Stomach smooth muscle (tissue), 2 donors: ENCODE data around the gene MCC.

Source experiments
- H3K27ac ChIP-seq: one replicate; pipeline ENCODE4 v1.7.0; 2013; ENCODE audit warnings: mild to moderate bottlenecking, low read length, inconsistent platforms
- H3K27me3 ChIP-seq, 2 donors: one replicate each; pipeline ENCODE4 v1.7.0; 2013; ENCODE audit warnings: low read length in 2 of 2; ENCODE audit not compliant: insufficient read depth in 2 of 2, control insufficient read depth in 1 of 2
- H3K36me3 ChIP-seq, 2 donors: one replicate each; pipeline ENCODE4 v1.7.0; 2013; ENCODE audit warnings: low read length in 2 of 2; ENCODE audit not compliant: control insufficient read depth in 2 of 2, insufficient read depth in 2 of 2
- H3K4me1 ChIP-seq: one replicate; pipeline ENCODE4 v1.7.0; 2013; ENCODE audit warnings: low read length; ENCODE audit not compliant: control insufficient read depth, insufficient read depth
- H3K4me3 ChIP-seq, 2 donors: one replicate each; pipeline ENCODE4 v1.7.0; 2013; ENCODE audit warnings: low read length in 2 of 2
- H3K9ac ChIP-seq, 2 donors: one replicate each; pipeline ENCODE4 v1.7.0; 2013; ENCODE audit warnings: low read length in 2 of 2, mild to moderate bottlenecking in 1 of 2
- H3K9me3 ChIP-seq, 2 donors: one replicate each; pipeline ENCODE4 v1.7.0; 2013; ENCODE audit warnings: low read length in 2 of 2; ENCODE audit not compliant: control insufficient read depth in 2 of 2
- donor health status: healthy.
- donor health status: Pancreatic carcinoma.

The MCC gene

GRCh38 chr5:113202746-113203716, 285.2 kb downstream of the MCC start:
- Histone ChIP-seq H3K36me3 (no peaks in the 10 kb centered on the region), H3K4me1 (peaks cover 8% of the 10 kb centered on the region), H3K27me3 (no peaks in the 10 kb centered on the region), H3K9me3 (no peaks in the 10 kb centered on the region), H3K4me3 (peak overlapping the region in 1 of 2 donors; percentile 8), H3K27ac (no peak overlapping the region), H3K9ac (no peak overlapping the region)

GRCh38 chr5:113202287-113202686, 286.0 kb downstream of the MCC start:
- peaks cover 8% of the 10 kb centered on the region for H3K4me1 ChIP-seq
- no peaks in the 10 kb centered on the region for H3K9me3 ChIP-seq
- no peak overlapping the region for H3K4me3 ChIP-seq
- H3K27ac ChIP-seq: no peak overlapping the region
- no peak overlapping the region for H3K9ac ChIP-seq
- no peaks in the 10 kb centered on the region for H3K36me3 ChIP-seq
- H3K27me3 ChIP-seq: no peaks in the 10 kb centered on the region

GRCh38 chr5:113201715-113202114, 286.5 kb downstream of the MCC start:
- Histone ChIP-seq H3K27me3 (no peaks in the 10 kb centered on the region), H3K27ac (no peak overlapping the region), H3K4me3 (no peak overlapping the region), H3K9me3 (no peaks in the 10 kb centered on the region), H3K4me1 (peaks cover 8% of the 10 kb centered on the region), H3K9ac (no peak overlapping the region), H3K36me3 (no peaks in the 10 kb centered on the region)

GRCh38 chr5:113199122-113199905, 288.9 kb downstream of the MCC start:
- H3K36me3 ChIP-seq: peaks cover 0 to 5% of the 10 kb centered on the region in 2 donors
- no peak overlapping the region for H3K9ac ChIP-seq
- no peak overlapping the region for H3K27ac ChIP-seq
- peaks cover 11% of the 10 kb centered on the region for H3K4me1 ChIP-seq
- no peaks in the 10 kb centered on the region for H3K27me3 ChIP-seq
- no peak overlapping the region for H3K4me3 ChIP-seq
- no peaks in the 10 kb centered on the region for H3K9me3 ChIP-seq

- peaks cover 0 to 9% of the 10 kb centered on the region in 2 donors for H3K9me3 ChIP-seq
- no peaks in the 10 kb centered on the region for H3K27me3 ChIP-seq
- peaks cover 0 to 5% of the 10 kb centered on the region in 2 donors for H3K36me3 ChIP-seq
- peaks cover 6% of the 10 kb centered on the region for H3K4me1 ChIP-seq
- no peak overlapping the region for H3K9ac ChIP-seq
- H3K4me3 ChIP-seq: no peak overlapping the region
- H3K27ac ChIP-seq: no peak overlapping the region
Measured at GRCh38 chr5:113197456-113198200, 290.6 kb downstream of the MCC start.

GRCh38 chr5:113195771-113196170, 292.5 kb downstream of the MCC start:
- peaks cover 0 to 5% of the 10 kb centered on the region in 2 donors for H3K36me3 ChIP-seq
- H3K27me3 ChIP-seq: no peaks in the 10 kb centered on the region
- no peak overlapping the region for H3K9ac ChIP-seq
- peaks cover 0 to 9% of the 10 kb centered on the region in 2 donors for H3K9me3 ChIP-seq
- H3K4me3 ChIP-seq: no peak overlapping the region
- no peak overlapping the region for H3K27ac ChIP-seq
- H3K4me1 ChIP-seq: peaks cover 6% of the 10 kb centered on the region

GRCh38 chr5:113195251-113195650, 293.0 kb downstream of the MCC start:
- Histone ChIP-seq H3K4me1 (peaks cover 6% of the 10 kb centered on the region), H3K27me3 (no peaks in the 10 kb centered on the region)

GRCh38 chr5:113194591-113194990, 293.7 kb downstream of the MCC start:
- peaks cover 6% of the 10 kb centered on the region for H3K4me1 ChIP-seq
- peaks cover 0 to 9% of the 10 kb centered on the region in 2 donors for H3K9me3 ChIP-seq
- peaks cover 0 to 5% of the 10 kb centered on the region in 2 donors for H3K36me3 ChIP-seq
- no peaks in the 10 kb centered on the region for H3K27me3 ChIP-seq
- no peak overlapping the region for H3K9ac ChIP-seq
- no peak overlapping the region for H3K4me3 ChIP-seq
- H3K27ac ChIP-seq: no peak overlapping the region

More at GRCh38 chr5:113195251-113195650, 293.0 kb downstream of the MCC start:
- peaks cover 0 to 5% of the 10 kb centered on the region in 2 donors for H3K36me3 ChIP-seq
- H3K9ac ChIP-seq: no peak overlapping the region
- H3K9me3 ChIP-seq: peaks cover 0 to 9% of the 10 kb centered on the region in 2 donors
- H3K4me3 ChIP-seq: no peak overlapping the region
- H3K27ac ChIP-seq: no peak overlapping the region

GRCh38 chr5:113194125-113194524, 294.1 kb downstream of the MCC start:
- Histone ChIP-seq H3K27me3 (no peaks in the 10 kb centered on the region), H3K4me3 (no peak overlapping the region)

GRCh38 chr5:113193311-113193978, 294.8 kb downstream of the MCC start:
- H3K36me3 ChIP-seq: peaks cover 0 to 5% of the 10 kb centered on the region in 2 donors
- H3K27me3 ChIP-seq: no peaks in the 10 kb centered on the region
- peaks cover 3% of the 10 kb centered on the region for H3K4me1 ChIP-seq
- H3K9me3 ChIP-seq: peaks cover 0 to 9% of the 10 kb centered on the region in 2 donors
- no peak overlapping the region for H3K4me3 ChIP-seq
- no peak overlapping the region for H3K9ac ChIP-seq
- H3K27ac ChIP-seq: no peak overlapping the region

More at GRCh38 chr5:113194125-113194524, 294.1 kb downstream of the MCC start:
- Histone ChIP-seq H3K36me3 (peaks cover 0 to 5% of the 10 kb centered on the region in 2 donors), H3K9me3 (peaks cover 0 to 9% of the 10 kb centered on the region in 2 donors), H3K27ac (no peak overlapping the region), H3K4me1 (peaks cover 4% of the 10 kb centered on the region), H3K9ac (no peak overlapping the region)
